Measurements from ENCODE around the gene RAB13.
A peak's percentile ranks its signal among the peaks of the same experiment; 100 is the strongest.
"Not testable (repeated sequence)": the region's sequence is repeated elsewhere in the genome, so short reads cannot be mapped to it uniquely, and the experiment has no call there.

Gene RAB13

DNA sequence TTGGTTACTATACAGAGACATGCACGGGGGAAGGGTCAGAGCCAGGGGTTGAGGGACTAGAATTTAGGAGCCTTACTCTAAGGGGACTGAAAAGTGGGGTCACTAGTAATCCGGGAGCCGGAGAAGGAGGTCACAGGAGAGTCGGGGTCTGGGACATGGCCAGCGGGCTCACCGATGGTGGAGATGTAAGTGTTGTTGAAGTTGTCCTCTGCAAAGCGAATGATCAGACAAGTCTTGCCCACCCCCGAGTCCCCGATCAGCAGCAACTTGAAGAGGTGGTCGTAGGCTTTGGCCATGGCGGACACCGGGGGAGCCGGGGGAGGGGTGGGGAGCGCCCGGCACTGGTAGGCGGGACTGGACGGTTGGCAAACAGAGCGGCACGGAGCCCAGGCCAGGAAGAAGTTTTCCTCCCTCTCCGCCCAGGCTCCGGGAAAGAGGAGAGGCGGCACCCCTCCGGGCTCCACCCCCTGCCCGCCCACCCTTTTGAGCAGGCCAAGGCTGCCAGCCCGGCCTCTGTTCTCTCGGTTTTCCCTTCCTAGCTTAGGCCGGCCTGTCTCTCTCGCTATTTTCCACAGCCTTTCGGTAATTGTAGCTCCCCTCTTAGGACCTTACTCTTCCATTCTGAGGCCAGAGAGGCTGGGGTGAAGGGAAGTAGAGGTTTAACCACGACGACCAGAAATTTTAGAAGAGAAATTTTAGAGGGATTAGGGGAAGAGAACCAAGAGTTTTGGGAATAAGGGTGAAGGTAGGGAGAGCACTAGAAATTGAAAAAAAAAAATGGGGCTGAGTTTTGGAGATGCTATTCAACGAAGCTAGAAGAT lies at the start of gene RAB13:
RAB13 (minus strand) TSS at position 399 of the 821 bp plus-strand sequence; CDS start at position 296, 103 bp downstream.
- peak; percentile 88 for DNase-seq

DNA sequence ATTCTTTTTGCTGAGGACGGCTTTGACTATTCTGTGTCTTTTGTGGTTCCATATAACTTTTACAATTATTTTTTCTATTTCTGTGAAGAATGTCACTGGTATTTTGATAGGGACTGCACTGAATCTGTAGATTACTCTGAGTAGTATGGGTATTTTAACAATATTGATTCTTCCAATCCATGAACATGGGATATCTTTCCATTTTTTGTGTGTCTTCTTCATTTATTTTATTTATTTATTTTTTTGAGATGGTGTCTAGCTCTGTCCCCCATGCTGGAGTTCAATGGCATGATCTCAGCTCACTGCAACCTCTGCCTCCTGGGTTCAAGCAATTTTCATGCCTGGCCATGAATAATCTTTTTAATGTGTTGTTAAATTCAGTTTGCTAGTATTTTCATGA lies 47.6 kb upstream of the RAB13 start:
- not testable (repeated sequence) for DNase-seq

GRCh38 chr1:154019940-154020339 lies 33.8 kb upstream of the RAB13 start:
- DNase-seq, result no peak

- DNase-seq, result no peak
These were observed 33.1 kb upstream of the RAB13 start for GRCh38 chr1:154019269-154019668.

DNA sequence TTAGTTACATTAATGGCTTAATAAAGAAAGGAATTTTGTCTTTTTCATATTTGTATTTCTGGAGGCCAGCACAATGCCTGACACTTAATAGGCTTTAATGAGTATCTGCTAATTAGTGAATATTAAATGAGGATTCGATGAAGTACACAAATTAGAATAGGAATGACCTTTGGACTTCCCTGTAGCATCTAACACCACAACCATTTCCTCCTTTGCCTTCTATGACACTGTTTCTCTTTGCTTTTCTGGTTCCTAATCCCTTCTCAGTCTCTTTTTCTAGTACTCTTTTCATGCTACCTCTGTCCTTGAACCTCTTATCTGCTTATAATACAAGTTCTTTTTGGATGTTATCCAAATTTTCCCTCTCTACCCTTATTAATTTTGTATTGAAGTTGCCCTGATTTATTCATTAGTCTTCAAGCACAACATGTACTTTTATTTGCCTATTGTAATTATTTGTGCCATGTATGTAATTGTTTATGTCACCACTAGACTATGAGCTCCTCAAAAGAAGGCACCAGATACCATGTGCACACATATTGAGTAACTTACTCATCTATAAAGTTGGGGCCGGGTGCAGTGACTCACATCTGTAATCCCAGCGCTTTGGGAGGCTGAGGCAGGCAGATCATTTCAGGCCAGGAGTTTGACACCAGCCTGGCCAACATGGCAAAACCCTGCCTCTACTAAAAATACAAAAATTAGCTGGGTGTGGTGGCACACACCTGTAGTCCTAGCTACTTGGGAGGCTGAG lies 28.2 kb upstream of the RAB13 start:
- peak; percentile 91 for DNase-seq

GRCh38 chr1:154012543-154012942 lies 26.4 kb upstream of the RAB13 start:
- DNase-seq, result not testable (repeated sequence)

DNA sequence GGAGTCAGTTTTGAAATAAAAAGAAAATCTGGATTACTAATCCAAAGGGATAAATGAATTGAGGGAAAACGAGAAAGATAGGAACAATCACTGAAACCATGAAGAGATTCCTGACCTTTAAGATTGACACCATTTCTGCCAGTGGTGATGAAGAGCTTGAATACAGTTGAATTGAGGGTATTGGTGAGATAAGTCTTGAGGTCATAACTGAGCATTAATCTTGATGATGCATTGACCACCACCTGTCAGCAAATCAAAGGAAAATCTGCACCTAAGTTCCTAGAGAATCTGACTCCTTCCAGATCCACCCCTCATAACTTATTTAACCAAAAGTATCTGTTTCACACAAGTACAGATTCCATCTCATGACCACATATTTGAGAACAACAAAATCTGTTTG lies 26.0 kb upstream of the RAB13 start:
- DNase-seq, result no peak

GRCh38 chr1:154006136-154006535 lies 20.0 kb upstream of the RAB13 start:
- peak; percentile 90 for DNase-seq

DNA sequence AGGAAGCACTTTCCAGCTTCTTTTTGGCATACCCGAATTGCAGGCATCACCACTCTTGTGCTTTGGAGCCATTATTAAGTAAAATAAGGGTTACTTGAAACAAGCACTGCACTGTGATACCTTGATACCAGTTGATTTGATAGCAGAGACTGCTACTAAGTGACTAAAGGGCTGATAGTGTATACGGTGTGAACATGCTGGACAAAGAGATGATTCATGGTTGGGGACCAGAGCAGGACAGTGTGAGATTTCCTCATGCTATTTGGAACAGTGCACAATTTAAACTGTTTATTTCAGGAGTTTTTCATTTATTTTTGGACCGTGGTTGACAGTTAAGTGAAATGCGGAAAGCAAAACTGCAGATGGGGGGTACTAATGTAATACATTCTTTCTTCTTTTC lies 14.3 kb upstream of the RAB13 start:
- DNase-seq, result no peak

DNA sequence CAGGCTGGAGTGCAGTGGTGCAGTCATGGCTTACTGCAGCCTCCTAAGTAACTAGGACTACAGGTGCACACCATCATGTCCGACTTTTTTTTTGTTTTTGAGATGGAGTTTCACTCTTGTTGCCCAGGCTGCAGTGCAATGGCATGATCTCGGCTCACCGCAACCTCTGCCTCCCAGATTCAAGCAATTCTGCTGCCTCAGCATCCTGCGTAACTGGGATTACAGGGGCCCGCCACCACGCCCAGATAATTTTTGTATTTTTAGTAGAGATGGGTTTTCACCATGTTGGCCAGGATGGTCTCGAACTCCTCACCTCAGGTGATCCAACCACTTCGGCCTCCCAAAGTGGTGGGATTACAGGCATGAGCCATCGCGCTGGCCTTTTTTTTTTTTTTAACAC lies 10.7 kb upstream of the RAB13 start:
- DNase-seq, result not testable (repeated sequence)

- DNase-seq, result no peak
These were observed 9.5 kb upstream of the RAB13 start for GRCh38 chr1:153995640-153996039.

GRCh38 chr1:153995202-153995601 lies 9.1 kb upstream of the RAB13 start:
- DNase-seq, result no peak

DNA sequence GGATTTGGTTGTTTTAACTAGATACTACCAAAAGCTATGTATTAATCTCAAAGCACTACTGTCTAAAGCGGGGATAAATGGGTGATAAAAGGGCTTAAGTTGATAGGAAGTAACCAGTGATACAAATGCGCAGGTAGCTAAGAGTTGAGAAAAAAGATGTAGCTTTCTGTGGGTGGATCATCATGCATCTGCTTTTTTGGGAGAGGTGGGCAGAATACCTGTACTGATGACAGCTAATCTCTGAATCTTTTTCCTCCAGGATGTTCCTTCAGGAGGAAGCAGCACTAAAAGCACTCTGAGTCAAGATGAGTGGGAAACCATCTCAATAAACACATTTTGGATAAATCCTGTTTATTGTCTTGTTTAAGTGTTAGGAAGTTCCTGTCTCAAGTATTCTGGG lies 5.7 kb upstream of the RAB13 start:
- no peak for DNase-seq

- DNase-seq, result no peak
These were observed 5.1 kb upstream of the RAB13 start for GRCh38 chr1:153991151-153991630.

- peak; percentile 98 for DNase-seq
These were observed 4.5 kb upstream of the RAB13 start, which contains the start of gene RPS27 for GRCh38 chr1:153990468-153991150. RPS27 (plus strand) TSS chr1:153990762; CDS start chr1:153990797, 35 bp downstream.

- DNase-seq, result no peak
These were observed 1.5 kb upstream of the RAB13 start for GRCh38 chr1:153987621-153988020.

DNA sequence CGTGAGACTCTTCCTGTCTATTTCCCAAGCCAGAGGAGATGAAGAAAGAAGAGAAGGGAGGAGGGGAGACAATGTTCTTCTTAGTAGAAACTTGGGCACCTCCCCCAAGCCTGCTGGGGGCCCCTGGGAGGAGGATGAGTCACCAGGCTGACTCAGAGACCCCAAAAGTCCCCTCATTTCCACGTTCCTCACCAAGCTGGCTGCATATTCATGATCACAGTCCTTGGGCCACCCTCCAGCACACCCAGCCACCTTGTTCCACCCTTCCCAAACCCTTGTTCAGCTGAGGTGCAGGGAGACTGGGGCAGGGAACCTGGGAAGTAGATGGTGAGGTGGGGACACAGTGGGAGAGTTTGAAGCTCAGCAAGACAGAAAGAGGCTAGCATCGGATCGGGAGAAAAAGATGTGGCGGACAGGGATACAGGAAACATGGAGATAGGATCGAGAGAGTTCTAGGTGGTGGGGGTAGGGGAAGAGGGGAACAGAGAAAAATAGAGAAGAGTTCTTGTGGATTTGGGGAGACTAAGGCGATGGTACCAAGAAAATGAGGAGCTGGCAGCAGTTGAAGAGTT lies 712 bp downstream of the RAB13 start:
- peak; percentile 74 for DNase-seq

- no peak for DNase-seq
These were observed 1.8 kb downstream of the RAB13 start for GRCh38 chr1:153984123-153984894.

GRCh38 chr1:153981735-153982134 lies 4.4 kb downstream of the RAB13 start:
- DNase-seq, result not testable (repeated sequence)

GRCh38 chr1:153979091-153979490 lies 7.0 kb downstream of the RAB13 start:
- not testable (repeated sequence) for DNase-seq

- DNase-seq, result no peak
These were observed 7.7 kb downstream of the RAB13 start for GRCh38 chr1:153978274-153978909.

Data from HCEC 1CT (cell line).